ENCODE data around the gene CSTB.

CSTB gene

DNA sequence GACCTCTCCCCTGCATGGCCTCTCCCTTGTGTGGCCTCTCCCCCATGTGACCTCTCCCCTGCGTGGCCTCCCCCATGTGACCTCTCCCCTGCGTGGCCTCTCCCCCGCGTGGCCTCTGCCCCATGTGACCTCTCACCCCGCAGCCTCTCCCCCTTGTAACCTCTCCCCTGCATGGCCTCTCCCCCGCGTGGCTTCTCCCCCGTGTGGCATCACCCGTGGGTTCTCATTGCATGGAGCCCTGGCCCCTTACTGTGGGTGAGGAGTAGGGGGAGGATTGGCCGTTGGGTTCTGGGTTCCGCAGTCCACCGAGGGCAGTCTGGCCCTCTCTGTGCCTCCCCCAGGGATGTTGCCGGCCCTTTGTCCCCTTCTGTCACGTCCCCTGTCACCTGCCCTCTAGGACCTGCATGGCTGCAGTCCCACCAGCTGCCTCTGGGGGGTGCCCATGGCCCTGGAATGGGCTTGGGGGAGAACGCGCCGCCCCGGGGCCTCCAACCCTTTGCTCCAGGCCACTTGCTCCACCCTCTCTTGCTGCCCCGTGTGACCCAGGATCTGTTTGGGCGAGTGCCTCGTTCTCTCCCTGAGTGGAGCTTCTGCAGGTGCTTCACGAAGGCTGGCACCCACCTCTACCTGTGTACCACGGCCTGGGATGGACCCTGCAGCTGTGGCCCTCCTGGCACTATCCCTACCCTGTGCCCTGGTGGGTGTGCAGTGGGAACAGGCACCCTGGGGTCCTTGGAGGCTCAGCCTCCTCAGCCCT, 34.6 kb upstream of the CSTB start:
- no peak for DNase-seq

DNA sequence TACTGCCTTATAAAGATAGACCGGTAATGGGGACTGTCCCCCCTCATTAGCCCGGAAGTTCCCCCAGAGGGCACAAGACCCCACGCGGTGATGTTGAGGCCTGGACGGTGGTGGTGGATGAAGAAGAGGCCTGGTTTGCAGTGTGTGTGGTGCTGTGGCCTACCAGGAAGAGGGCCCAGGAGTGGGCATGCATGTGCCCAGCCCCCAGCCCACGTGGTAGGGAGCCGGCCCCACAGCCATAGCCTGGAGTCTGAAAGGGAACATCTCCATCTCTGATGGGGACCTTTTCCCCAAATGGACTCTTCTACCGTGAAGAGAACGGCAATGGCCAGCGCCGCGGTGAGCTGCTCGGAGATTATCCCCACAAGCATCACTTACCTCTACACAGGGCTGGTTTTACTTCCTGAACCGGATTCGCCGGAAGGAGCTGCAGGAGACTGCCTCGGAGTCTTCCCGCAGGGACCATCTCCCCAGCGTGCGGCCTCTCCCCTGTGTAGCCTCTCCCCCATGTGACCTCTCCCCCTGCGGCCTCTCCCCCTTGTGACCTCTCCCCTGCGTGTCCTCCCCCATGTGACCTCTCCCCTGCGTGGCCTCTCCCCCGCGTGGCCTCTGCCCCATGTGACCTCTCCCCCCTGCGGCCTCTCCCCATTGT, 33.9 kb upstream of the CSTB start:
- no peak for DNase-seq

DNA sequence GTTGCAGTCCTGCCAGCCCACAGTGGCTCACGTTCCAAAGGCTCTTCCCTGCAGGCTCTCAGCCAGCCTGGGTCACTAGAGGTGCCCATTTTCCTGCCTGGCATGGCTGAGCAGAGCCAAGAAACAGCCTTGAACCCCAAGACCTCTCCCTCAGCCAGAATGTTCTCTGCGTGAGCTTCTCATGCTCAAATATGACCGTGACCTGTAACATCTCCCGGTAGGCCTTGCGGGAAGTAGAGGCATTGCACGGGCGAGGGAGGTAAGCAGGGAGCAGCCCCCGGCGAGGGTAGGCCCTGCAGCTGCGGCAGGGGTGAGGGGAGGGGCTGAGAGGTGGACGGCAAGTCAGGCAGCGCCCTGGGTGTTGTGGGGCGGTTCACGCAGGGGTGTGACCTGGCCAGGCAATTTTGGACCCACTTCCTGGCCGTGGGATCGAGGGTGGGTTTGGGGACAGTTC, 33.3 kb upstream of the CSTB start:
- no peak for DNase-seq

DNA sequence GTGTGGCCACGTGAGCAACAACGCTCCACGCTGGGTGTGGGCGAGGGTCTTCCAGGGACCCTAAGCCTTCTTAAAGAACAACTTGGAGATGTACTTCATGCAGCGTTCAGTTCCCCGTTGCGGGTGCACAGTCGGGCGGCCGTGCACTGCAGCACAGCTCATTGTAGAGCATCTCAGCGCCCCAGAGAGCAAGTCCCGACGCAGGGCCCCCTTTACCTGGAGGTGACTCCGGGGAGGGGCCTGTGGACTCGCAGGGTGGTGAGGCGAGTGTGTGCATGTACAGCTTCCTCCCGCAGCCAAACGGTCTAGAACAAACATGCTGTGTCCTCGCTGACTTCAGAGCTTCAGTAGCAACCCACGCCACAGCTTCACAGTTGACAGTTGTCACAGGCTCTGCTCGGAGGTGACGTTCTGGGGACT, 32.7 kb upstream of the CSTB start:
- no peak for DNase-seq

DNA sequence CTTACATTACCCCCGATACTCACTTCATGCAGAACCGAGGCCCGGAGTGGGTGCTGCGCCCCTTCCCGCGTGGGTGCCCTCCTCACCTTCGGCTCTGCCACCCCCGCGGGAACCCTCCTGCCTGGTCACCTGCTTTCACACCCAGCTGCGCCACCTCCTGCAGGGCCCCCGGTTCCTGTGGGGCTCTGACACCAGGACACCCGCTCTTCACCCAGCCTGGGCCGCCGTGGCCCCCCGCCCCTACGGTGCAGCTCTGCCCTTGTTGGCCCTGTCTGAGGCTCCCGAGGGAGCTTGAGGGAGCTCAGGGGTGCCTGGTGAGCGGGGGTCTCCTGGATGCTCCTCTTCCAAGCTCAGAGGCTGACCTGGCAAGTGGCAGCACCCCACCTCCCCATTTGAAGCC, 32.3 kb upstream of the CSTB start:
- no peak for DNase-seq

DNA sequence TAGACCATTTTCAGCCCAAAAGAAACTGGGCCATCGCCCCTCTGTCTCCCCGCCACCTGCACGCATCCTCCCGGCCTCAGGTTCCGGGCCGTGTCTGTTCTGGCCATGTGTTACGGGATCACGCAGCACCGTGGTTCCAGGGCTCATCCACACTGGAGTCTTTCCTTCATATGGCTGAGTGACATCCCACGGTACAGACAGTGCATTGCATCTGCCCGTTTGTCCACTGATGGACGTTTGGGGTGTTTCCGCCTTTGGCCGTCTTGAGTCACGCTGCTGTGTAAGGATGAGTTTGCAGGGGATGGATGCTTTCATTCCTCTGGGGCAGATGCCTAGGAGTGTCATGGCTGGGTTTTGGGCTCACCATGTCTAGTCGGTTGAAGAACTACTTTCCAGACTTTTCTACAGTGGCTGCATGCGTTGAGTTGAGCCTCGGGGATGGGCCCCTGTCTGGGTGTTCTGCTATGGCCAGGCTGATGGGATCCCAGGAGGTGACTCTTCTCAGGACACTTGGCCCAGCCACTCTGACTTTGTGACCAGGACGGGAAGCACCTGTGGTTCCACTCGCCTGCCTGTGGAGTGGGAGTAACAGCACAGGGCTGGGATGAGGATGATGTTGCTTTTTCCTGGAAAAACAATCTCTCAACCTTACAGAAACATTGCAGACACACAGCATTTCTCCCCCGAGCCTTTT, 30.1 kb upstream of the CSTB start:
- no peak for DNase-seq

DNA sequence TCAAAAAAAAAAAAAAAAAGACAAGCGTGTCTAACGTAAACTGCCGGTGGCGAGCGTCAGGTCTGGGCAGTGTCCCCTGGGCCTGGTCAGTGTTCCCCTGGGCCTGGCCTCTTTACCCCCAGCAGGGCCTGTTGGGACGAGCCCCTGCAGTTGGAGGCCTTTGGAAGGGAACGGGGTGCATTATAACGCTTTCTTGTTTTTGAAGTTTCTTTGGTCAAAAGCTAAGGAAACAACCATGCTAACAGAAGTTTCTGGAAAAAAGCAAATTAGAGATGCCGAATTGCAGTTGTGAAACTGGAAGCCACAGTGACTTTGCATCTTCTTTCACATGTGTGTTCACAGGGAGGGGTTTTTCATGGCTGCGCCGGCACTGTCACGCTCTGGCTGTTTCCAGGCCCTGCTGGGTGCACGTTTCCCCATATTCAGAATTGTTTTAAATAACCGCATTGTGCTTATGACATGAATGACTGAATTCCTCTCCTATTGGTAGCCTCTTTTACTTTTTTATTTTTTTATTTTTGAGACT, 29.2 kb upstream of the CSTB start:
- DNase-seq, result no peak

DNA sequence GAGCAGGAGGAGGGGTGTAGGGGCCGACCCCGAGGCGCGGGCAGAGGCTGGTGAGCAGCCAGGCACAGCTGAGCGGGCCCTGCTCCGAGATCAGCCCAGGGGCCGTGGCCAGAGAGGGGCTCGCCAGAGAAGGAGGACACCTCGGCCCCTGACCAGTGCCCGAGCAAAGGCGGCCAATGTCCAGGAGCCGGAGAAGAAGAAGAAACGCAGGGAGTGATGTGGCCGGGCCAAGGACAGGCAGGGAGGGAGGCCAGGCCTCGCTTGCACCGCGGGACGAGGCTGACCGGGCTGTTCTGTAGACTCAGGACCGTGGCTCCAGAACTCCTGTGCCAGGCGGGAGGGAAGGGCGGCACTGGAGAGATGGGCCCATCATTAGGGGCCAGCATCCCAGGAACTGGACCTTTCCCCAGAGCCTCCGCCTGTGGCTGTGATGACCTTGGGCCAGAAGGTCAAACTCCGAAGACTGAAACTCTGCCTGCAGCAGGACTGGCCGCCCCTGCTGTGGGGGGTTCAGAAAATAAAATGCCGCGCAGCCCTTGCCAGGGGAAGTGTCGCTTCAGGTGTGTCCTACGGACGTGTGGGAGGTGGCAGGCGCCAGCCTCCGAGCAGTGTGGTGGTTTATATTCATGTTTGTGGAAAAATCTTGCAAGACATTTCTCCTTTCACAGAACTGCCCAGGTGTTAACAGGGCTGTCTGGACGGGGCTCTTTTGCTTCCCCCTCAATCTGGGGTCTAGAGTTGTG, 27.6 kb upstream of the CSTB start:
- DNase-seq, result no peak

DNA sequence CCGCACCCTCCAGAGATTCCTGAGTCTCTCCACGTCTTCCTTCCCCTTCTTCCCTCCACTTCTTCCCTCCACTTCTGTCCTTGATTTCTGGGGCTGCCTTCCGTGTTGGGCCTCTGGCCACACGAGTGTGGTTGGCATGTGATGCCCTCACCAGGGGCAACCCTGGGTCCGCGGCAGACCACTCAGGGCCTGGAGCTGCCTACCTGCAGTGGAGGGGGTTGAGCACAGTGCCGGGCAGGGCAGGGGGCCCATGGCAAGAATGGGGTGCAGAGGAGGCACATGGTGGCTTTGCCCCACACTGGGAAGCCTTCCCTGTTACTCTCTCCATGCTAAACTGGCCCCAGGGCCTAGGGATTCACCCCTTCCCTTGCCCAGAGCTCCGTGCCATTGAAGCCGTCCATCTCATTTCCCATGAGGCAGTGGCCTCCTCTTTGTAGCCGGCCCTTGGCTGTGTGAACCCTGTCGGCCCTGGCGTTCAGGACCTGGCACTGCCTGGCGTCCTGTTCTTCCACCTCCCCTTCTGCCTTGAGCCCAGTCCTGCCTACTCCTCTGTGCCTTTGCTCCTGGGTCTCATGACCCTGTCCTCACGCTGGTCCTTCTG, 26.7 kb upstream of the CSTB start:
- no peak for DNase-seq

DNA sequence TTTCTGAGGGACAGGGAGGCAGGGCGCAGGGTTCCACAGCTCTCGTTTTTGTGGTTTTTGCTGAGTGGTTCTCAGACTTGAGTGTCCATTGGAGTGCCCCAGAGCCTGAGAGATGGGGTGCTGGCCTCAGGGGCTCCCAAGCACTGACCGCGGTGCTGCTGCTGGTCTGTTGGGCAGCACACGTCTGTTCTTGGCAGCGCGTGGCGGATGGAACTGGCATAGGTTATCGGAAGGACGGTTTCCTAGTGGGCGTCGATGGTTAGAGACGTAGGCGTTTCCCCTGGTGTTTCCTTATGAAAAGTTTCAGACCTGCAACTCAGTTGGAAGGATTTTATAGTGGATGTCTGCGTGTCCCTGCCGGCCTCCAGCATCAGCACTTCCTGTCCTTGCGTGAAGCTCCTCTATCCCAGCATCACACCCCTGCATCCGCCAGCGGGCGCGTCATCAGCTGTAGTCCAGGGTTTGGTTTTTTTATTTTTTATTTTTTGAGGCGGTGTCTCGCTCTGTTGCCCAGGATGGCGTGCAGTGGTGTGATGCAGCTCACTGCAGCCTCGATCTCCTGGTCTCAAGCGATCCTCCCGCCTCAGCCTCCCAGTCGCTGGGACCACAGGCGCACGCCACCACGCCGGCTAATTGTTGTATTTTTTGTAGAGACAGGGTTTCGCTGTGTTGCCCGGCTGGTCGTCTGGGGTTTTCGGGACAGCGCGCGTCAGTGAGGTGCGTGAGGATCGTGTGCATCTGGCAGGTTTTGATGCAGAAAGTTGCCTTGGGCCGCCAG, 25.1 kb upstream of the CSTB start:
- no peak for DNase-seq

DNA sequence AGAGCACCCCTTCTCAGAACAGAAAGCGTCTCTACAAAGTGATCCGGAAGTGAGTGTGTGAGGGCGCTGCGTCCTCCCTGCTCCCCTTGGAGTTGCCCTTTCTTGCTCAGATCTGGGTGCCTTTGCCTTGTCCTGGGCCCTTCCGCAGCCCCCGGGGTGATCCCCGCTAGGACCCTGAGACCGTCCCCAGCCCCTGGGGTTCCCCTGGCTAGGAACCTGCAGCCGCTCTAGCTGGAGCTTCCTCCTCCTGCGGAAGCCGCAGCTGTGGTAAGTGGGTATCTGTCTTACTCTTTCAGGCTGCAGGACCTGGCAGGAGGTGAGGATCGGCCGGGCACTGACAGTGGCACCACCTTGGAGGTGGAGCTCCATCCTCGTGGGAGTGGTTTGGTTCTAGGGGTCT, 24.5 kb upstream of the CSTB start:
- no peak for DNase-seq

DNA sequence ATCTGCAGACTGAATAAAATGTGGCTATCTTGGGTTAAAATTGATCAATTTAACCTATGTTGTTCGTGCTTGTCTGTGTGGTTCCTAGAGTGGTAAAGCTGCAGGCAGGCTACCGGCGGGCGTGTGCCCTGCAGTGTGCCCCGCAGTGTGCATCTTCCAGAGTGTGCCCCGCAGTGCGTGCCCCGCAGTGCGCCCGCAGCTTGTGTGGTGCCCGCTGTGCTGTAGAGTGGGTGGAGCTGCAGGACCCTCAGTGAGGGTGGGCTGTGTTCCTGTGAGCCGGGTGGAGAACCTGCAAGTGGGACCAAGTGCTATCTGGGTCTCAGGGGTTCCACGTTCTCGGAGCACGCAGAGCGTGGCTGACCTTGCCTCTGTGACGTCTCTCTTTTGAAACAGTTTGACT, 24.0 kb upstream of the CSTB start:
- no peak for DNase-seq

DNA sequence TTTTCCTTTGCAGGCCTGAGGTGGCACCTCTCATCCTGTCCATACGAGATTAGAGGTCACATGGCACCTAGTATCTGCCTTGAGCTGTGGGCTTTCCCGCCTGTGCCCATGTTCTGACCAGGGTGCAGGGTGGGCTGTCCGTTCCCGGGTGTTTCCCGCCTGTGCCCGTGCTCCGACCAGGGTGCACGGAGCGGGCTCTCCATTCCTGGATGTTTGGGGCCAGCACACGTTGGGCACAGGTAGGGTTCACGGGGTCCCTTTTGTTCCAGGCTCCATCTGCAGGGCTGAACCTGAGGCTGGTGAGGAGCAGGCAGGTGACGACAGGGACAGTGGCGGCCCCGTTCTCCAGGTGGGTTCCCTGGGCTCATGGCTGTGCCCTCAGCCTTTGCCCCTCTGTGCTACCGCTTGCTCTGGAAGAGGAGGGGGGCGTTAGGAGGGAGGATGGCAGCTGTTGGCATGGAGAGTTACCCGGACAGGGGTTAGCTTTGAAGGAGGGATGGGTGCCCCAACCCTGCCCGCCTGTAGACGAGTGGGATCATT, 23.3 kb upstream of the CSTB start:
- DNase-seq, result no peak

DNA sequence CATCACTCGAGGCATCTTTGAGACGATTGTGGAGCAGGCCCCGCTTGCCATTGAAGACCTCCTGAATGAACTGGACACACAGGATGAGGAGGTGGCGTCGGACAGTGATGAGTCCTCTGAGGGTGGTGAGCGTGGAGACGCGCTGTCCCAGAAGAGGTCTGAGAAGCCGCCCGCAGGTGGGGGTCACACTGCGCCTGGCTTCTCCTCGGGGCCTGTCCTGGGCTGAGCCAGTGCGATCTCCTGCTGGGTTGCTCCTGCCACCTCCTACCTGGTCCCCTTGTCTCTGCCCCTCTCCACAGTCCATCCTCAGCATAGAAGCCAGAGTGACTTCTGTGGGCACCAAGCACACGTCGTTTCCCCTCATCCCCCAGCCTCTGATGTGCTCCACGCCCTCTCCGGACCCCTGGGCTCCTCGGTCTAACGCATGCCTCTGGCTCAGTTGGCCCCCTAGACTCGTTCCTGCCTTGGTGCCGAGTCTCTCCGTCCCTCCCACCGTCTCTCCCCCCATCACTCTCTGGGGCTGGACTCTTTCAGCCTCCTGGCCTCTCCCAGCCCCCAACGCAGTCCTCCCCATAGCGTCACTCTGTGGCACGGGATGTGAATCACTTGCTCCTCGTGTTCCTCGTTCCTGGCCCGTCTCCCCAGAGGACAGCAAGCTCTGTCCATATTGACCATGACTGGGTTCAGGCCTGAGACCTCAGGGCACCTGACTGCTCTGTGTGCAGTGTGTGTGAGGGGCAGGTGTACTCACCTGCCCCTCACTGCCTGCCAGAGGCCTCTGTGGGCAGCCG, 22.0 kb upstream of the CSTB start:
- no peak for DNase-seq

DNA sequence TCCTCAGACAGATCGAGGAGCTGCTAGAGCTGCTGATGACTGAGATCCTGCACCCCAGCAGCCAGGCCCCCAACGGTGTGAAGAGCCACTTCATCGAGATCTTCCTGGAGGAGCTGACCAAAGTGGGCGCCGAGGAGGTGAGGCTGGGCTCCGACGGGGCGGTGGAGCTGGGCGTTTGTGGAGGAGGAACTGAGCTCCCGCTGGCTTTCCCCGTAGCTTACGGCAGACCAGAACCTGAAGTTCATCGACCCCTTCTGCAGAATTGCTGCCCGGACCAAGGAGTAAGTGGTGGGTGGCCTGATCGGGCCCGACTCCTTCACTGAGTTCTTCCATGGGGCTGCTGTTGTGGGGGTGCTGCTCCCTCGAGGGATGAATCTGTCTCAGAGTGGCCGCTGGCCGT, 21.3 kb upstream of the CSTB start:
- DNase-seq, result no peak

DNA sequence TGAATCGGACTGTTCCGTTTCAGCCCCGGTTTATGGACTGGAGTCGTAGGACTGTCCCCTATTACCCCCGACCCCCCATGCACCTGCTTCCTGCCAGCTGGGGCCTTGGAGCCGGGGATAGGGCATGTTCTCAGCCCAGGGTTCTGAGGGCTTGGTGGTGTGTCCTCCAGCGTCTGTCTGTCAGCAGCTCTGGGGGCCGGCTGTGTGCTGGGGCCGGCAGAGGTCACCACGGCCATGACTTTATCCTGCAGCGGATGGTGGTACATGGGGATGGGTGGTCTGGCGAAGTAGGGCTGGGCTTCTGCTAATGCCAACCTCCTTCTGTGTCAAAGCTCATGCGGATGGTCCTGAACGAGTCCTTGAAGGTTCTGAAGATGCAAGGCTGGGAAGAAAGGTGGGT, 18.7 kb upstream of the CSTB start:
- DNase-seq, result no peak

DNA sequence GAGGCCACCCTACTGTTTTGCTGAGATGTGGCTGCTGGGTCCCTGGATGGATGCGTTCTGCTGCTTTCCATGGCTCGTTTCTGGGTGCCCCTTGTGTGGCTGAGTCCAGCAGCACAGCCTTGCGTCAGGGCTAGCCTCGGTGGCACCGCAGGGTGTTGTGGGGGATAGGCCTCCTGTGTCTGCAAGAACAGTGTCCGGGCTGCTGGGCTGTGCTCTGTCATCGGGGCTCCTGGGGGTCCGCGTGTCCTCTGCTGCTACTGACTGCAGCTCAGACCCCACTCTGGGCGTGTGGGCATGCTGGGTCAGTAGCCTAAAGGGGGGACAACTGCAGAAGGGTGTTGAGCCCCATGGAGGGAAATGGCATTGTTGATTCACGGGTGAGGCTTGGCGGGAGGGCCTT, 18.2 kb upstream of the CSTB start:
- DNase-seq, result no peak

DNA sequence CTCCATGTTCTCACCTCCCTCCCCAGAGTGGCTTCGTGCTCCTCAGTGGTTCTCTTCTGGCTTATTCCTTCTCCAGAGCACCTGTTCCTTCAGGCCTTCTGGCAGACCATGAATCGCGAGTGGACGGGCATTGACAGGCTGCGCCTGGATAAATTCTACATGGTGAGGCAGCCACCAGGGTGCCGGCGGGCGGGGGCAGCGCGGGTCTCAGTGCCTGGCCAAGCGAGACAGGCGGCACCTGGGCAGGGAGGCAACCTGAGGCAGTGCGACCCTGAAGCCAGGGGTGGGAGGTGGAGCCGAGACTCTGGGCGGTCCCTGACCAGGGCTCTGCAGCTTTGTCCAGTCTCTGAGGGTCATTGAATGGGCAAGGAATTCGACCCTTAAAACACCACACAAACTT, 17.1 kb upstream of the CSTB start:
- DNase-seq, result no peak

DNA sequence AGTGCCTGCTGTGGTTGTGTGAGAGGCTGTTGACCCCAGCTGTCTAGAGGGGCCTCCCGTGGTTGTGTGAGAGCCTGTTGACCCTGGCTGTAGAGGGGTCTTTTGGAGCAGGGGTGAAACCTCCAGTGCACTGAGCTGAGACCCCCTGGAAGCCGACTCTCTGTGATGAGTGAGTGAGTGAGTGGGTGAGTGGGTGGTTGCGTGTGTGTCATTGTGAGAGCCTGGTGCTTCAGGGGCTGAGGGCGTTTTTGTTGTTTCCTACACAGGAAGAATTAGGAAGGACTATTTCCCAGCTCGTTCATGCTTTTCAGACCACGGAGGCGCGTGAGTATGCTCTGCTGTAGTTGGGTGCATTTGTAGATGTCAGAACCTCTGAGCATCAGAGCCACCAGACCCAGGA, 16.3 kb upstream of the CSTB start:
- DNase-seq, result no peak

DNA sequence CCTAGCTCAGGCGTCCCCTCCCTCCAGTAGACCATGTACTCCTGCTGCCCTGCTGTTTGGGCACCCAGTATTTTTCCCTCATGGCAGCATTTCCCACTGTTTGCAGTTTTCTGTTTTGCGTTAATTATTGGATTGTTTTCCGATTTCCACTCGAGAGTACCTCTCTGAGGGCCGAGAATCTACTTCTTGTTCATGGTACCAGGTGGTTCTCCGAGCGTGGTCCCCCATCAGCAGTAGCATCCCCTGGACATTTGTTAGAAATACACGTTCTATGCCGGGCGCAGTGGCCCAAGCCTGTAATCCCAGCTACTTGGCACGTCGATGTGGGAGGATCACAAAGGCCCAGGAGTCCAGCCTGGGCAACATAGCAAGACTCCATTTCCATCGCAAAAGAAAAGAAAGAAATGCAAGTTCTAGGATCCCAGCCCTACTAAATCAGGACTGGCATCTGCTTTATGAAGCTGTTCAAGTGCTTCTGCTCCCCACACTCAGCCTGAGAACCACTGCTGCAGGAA, 14.0 kb upstream of the CSTB start:
- no peak for DNase-seq
